Peyer's patch (tissue), 4 donors: ENCODE measurements around the gene MYO1D.

Experiments used
- CTCF ChIP-seq, 6 experiments: fragments of 450-650 bp in 4 of 6; fragments of 200-600 bp in 2 of 6; sonication (generic) in 1 of 6; IDR thresholded peaks; one replicate each; pipeline ENCODE4 v1.5.1; 2017 to 2019; ENCODE audit warnings: antibody characterized with exemption in 6 of 6, mild to moderate bottlenecking in 3 of 6, moderate library complexity in 1 of 6
- POLR2A ChIP-seq, 2 donors: fragments of 450-650 bp; IDR thresholded peaks; one replicate each; pipeline ENCODE4 v1.5.1; 2017; ENCODE audit warnings: antibody characterized with exemption in 2 of 2, mild to moderate bottlenecking in 2 of 2, moderate library complexity in 2 of 2

GRCh38 chr17:32484041-32484461 lies 392.9 kb downstream of the MYO1D start:
- TF ChIP-seq CTCF (IDR thresholded peaks at IDR 0.05), result no peak
- no peak for TF ChIP-seq POLR2A (IDR thresholded peaks at IDR 0.05)
